ENCODE measurements around the gene CCDC106.

DNA sequence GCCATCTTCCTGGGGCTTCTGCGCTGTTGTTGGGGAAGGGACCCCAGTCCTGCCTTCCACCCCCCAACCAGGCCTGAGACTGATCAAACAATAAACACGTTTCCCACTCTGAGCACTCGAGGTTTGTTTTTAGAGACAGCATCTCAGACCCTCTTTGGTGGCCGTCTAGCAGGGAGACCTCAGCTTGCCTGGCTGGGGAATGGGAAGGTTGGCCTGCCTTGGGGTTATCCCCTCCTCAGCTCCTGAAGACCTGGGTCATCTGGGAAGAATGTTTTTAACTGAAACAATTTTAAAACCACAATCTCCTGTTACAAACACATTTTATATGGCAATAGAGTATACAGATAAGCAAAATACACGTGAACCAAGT lies 2.5 kb upstream of the CCDC106 start:
- no peak for TF ChIP-seq EZH2 (IDR thresholded peaks at IDR 0.05)
- TF ChIP-seq POLR2AphosphoS5 (IDR thresholded peaks at IDR 0.05; ENCODE audit: borderline replicate concordance, low read depth, low read length): no peak
